Measurements from ENCODE around the gene PGAM5. TPM values are rescaled to one million over a fixed set of nuclear protein-coding genes. Genes with fewer than 3 reads are reported as not detected.

Gene PGAM5
- total and polyA plus RNA-seq, 2 of the 13 experiments (the other 11 are each of a cell fraction or from before 2014, with no cell fraction given): 18.0 to 77.9 TPM

DNA sequence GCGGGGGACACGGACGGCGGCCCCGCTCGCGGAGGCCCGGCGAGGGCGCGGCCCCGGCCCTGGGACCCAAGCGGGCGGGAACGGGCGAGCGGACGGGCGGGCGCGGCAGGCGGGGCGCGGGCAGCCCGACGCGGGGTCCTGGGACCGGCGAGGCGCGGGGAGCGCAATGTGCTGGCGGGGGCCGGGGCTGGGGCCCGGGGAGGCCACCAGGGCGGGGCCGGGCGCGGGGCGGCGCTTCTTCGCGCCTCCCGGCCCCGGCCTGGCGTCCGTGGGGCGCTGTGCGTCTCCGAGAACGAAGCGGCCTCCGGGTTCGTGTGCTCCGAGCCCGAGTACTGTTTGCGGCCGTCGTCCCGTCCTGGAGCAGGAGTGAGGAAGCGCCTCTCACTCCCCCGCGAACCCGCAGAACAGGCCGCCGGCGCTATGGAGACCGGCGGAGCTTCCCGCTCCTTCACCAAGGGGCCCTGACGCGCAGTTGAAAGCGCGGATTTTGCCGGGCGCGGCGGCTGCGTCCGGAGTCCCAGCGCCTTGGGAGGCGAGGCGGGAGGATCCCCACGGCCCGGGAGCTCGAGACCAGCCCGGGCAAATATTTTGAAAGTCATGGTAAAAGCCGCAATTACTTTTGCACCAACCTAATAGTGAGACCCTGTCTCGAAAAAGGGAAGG lies 51.4 kb downstream of the PGAM5 start (continued):
- TF ChIP-seq ZNF432 (CRISPR knock-in tag; IDR thresholded peaks at IDR 0.05; ENCODE audit: borderline replicate concordance) (no peak), ZNF230 (CRISPR knock-in tag; IDR thresholded peaks at IDR 0.05) (no peak), NR2F6 (IDR thresholded peaks at IDR 0.05) (no peak), NR2F6 (CRISPR knock-in tag; IDR thresholded peaks at IDR 0.05) (no peak), HNRNPLL (IDR thresholded peaks at IDR 0.05; ENCODE audit: low read depth, low read length, poor library complexity, severe bottlenecking) (peak; percentile 59), ZNF207 (IDR thresholded peaks at IDR 0.05; ENCODE audit: borderline replicate concordance) (no peak), NPAS2 (CRISPR knock-in tag; IDR thresholded peaks at IDR 0.05; ENCODE audit: borderline replicate concordance) (no peak), PHF21A (CRISPR knock-in tag; IDR thresholded peaks at IDR 0.05) (peak; percentile 21; the same call in 1 of the 2 replicates), ATF3 (CRISPR knock-in tag; IDR thresholded peaks at IDR 0.05) (no peak), ZSCAN20 (CRISPR knock-in tag; IDR thresholded peaks at IDR 0.05; ENCODE audit: borderline replicate concordance) (peak; percentile 55; the same call in 1 of the 2 replicates), SALL1 (CRISPR knock-in tag; IDR thresholded peaks at IDR 0.05) (peak; percentile 56; the same call in 1 of the 2 replicates), REL (CRISPR knock-in tag; conservative IDR thresholded peaks at IDR 0.05) (no peak; the same call in 1 of the 2 replicates), ZBTB8A (CRISPR knock-in tag; IDR thresholded peaks at IDR 0.05; ENCODE audit: borderline replicate concordance, low read depth) (no peak), GABPB1 (CRISPR knock-in tag; IDR thresholded peaks at IDR 0.05) (peak; percentile 63), ZNF256 (CRISPR knock-in tag; conservative IDR thresholded peaks at IDR 0.05) (no peak), ZNF841 (CRISPR knock-in tag; IDR thresholded peaks at IDR 0.05; ENCODE audit: borderline replicate concordance) (0 out of 2 replicates have a peak, but pooled peaks have one; percentile 42), ATRX (CRISPR knock-in tag; IDR thresholded peaks at IDR 0.05; ENCODE audit: borderline replicate concordance) (no peak), NONO (IDR thresholded peaks at IDR 0.05) (no peak), NONO (CRISPR knock-in tag; conservative IDR thresholded peaks at IDR 0.05) (peak; percentile 75), ZNF441 (CRISPR knock-in tag; IDR thresholded peaks at IDR 0.05; ENCODE audit: borderline replicate concordance) (0 out of 2 replicates have a peak, but pooled peaks have one; percentile 24), CHCHD3 (CRISPR knock-in tag; IDR thresholded peaks at IDR 0.05) (no peak), CENPT (CRISPR knock-in tag; IDR thresholded peaks at IDR 0.05; ENCODE audit: low read depth) (no peak), MAFG (CRISPR knock-in tag; IDR thresholded peaks at IDR 0.05) (no peak), CEBPB (IDR thresholded peaks at IDR 0.05; ENCODE audit: borderline replicate concordance, low read depth, low read length) (no peak), ZBTB44 (CRISPR knock-in tag; IDR thresholded peaks at IDR 0.05) (0 out of 2 replicates have a peak, but pooled peaks have one; percentile 40)
- TF ChIP-seq, protein P1, sequence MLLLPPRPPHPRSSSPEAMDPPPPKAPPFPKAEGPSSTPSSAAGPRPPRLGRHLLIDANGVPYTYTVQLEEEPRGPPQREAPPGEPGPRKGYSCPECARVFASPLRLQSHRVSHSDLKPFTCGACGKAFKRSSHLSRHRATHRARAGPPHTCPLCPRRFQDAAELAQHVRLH (CRISPR knock-in tag; IDR thresholded peaks at IDR 0.05; ENCODE audit: borderline replicate concordance, low read depth): peak; percentile 50; the same call in 1 of the 2 replicates
- TF ChIP-seq, protein P2, sequence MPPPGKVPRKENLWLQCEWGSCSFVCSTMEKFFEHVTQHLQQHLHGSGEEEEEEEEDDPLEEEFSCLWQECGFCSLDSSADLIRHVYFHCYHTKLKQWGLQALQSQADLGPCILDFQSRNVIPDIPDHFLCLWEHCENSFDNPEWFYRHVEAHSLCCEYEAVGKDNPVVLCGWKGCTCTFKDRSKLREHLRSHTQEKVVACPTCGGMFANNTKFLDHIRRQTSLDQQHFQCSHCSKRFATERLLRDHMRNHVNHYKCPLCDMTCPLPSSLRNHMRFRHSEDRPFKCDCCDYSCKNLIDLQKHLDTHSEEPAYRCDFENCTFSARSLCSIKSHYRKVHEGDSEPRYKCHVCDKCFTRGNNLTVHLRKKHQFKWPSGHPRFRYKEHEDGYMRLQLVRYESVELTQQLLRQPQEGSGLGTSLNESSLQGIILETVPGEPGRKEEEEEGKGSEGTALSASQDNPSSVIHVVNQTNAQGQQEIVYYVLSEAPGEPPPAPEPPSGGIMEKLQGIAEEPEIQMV (CRISPR knock-in tag; IDR thresholded peaks at IDR 0.05; ENCODE audit: low read depth): 0 out of 2 replicates have a peak, but pooled peaks have one; percentile 48
